HL-60 (cell line): ENCODE data around the gene SHC2.

Experiments used
- CTCF ChIP-seq: IDR thresholded peaks from one replicate; pipeline ENCODE4 v1.5.1; 2011; ENCODE audit warnings: low read length, control low read depth, inconsistent platforms; ENCODE audit not compliant: insufficient read depth
- GABPA ChIP-seq: IDR thresholded peaks from 2 replicates; pipeline ENCODE4 v1.6.1; 2012; ENCODE audit warnings: low read depth
- POLR2AphosphoS5 ChIP-seq: IDR thresholded peaks from 2 replicates; pipeline ENCODE4 v1.6.1; 2012; ENCODE audit warnings: low read depth
- REST ChIP-seq: IDR thresholded peaks from 2 replicates; pipeline ENCODE4 v1.6.1; 2012; ENCODE audit warnings: low read depth; ENCODE audit not compliant: insufficient replicate concordance

- TF ChIP-seq POLR2AphosphoS5 (no peak), CTCF (no peak), REST (no peak), GABPA (no peak)
These were observed 36.3 kb downstream of the SHC2 start for GRCh38 chr19:424546-424945.
